Astrocyte of the cerebellum (primary cell): Measurements from ENCODE around the gene PPP6R2.

Experiments
- DNase-seq: peaks from one replicate; pipeline ENCODE4 v3.0.0-alpha.2; 2011; ENCODE audit warnings: low read depth
- H3K4me3 ChIP-seq: 2 replicates; pipeline ENCODE4 v1.5.1; 2011; ENCODE audit warnings: mild to moderate bottlenecking, low read depth, low read length, moderate library complexity
- in situ Hi-C: cut with HindIII; loops from 2 replicates; pipeline ENCODE4 v1.10.0; 2017; ENCODE audit warnings: low sequenced_read_pairs
- TF ChIP-seq, protein P1 (sequence below): IDR thresholded peaks from 2 replicates; pipeline ENCODE4 v1.5.1; 2012; ENCODE audit warnings: low read length, low read depth, moderate library complexity, mild to moderate bottlenecking; ENCODE audit errors: missing control alignments

PPP6R2 gene

DNA sequence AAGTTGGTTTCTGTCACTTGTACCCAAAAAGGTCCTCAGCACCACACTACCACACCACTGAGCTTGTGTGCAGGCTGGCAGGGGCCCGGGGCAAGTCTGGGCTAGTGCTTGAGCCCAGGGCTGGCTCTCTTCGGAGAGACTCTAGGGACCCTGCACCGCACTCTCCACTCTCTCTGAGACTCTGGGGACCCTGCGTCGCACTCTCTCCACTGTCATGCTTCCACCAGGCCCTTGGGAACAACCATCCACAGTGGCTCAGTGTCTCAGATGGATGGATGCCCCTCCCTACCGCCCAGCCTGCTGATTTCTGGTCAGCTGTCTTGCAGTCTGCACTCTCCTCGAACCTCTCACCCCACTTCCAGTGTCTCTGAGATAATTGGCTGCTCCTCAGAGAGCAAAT, 133.7 kb downstream of the PPP6R2 start:
- no peak for DNase-seq

DNA sequence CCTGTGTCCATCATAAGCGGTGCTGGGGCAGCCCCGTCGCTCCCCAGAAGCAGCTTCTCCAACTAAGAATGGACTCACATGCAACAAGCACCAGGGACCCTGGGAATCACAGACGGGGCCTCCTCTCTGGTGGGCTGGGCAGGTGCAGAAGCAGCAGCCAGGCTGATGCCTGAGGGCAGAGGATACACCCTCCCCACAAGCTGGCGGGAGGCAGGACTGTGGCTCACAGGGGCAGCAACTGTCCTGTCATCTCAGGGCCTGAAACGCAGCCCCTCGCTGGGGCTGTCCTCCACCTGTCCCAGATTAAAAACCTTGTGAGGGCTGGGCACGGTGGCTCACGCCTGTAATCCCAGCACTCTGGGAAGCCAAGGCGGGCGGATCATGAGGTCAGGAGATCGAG, 134.8 kb downstream of the PPP6R2 start:
- in situ Hi-C loops, result no loop called here
- no peak for DNase-seq
- no peak overlapping the region for H3K4me3 ChIP-seq
- TF ChIP-seq, protein P1, sequence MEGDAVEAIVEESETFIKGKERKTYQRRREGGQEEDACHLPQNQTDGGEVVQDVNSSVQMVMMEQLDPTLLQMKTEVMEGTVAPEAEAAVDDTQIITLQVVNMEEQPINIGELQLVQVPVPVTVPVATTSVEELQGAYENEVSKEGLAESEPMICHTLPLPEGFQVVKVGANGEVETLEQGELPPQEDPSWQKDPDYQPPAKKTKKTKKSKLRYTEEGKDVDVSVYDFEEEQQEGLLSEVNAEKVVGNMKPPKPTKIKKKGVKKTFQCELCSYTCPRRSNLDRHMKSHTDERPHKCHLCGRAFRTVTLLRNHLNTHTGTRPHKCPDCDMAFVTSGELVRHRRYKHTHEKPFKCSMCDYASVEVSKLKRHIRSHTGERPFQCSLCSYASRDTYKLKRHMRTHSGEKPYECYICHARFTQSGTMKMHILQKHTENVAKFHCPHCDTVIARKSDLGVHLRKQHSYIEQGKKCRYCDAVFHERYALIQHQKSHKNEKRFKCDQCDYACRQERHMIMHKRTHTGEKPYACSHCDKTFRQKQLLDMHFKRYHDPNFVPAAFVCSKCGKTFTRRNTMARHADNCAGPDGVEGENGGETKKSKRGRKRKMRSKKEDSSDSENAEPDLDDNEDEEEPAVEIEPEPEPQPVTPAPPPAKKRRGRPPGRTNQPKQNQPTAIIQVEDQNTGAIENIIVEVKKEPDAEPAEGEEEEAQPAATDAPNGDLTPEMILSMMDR, result no peak

More for the DNA sequence above, 133.7 kb downstream of the PPP6R2 start:
- no peak overlapping the region for H3K4me3 ChIP-seq
- in situ Hi-C loops, result no loop called here
- TF ChIP-seq, protein P1, result no peak

DNA sequence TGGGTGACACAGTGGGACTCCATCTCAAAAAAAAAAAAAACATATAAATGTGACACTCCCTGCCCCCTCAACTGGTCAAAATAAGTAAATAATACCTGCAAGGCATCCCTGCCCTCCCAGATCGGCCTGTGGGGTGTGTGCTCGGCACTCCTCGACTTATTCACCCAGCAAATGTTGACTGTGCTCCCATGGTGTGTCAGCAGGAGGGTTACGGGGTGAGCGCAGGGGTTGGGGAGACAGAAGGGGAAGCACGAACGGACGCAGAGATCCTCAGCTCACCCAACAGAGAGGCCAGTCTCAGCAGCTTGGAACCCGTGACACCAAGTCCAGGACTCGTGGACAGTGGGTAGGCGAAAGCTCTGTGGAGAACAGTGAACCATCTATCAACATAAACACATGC, 136.6 kb downstream of the PPP6R2 start:
- no peak overlapping the region for H3K4me3 ChIP-seq
- DNase-seq, result no peak
- TF ChIP-seq, protein P1, result no peak
- in situ Hi-C loops, result loop anchor here (10.0 kb wide), 1 partner anchor 125 kb away; no protein-coding TSS in a partner anchor

DNA sequence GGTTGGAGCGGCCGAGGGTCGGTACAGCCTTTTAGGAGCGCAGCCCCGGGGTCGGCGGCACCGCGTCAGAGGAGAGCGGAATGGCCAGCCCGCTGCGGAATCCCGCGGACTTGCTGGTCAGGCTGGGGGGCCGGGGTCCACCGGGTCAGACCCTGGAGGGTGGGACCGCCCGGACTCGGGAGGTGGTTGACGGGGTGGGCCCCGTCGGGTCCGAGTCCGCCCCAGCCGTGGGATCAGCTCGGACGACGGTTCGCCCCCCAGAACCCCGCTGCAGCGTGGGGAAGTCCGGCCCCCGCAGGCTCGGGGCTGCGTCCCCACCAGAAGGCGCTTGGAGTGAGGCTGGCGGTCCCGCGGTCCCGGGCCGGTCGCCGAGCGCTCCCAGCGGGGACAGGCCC, 137.9 kb downstream of the PPP6R2 start:
- in situ Hi-C loops, result loop anchor here (10.0 kb wide), 1 partner anchor 126 kb away; no protein-coding TSS in a partner anchor
- peak overlapping the region; percentile 34 for H3K4me3 ChIP-seq
- TF ChIP-seq, protein P1, result no peak
- DNase-seq, result no peak

GRCh38 chr22:50481440-50482106, 138.4 kb downstream of the PPP6R2 start, which contains the start of gene ADM2:
Gene ADM2, plus strand, starts transcription at chr22:50481543. Its CDS starts 305 bp downstream, at chr22:50481848.
- TF ChIP-seq, protein P1, result no peak
- DNase-seq, result no peak
- in situ Hi-C loops, result loop anchor here (10.0 kb wide), 1 partner anchor 127 kb away; no protein-coding TSS in a partner anchor
- peak within 1 kb of the TSS; percentile 34 for H3K4me3 ChIP-seq

DNA sequence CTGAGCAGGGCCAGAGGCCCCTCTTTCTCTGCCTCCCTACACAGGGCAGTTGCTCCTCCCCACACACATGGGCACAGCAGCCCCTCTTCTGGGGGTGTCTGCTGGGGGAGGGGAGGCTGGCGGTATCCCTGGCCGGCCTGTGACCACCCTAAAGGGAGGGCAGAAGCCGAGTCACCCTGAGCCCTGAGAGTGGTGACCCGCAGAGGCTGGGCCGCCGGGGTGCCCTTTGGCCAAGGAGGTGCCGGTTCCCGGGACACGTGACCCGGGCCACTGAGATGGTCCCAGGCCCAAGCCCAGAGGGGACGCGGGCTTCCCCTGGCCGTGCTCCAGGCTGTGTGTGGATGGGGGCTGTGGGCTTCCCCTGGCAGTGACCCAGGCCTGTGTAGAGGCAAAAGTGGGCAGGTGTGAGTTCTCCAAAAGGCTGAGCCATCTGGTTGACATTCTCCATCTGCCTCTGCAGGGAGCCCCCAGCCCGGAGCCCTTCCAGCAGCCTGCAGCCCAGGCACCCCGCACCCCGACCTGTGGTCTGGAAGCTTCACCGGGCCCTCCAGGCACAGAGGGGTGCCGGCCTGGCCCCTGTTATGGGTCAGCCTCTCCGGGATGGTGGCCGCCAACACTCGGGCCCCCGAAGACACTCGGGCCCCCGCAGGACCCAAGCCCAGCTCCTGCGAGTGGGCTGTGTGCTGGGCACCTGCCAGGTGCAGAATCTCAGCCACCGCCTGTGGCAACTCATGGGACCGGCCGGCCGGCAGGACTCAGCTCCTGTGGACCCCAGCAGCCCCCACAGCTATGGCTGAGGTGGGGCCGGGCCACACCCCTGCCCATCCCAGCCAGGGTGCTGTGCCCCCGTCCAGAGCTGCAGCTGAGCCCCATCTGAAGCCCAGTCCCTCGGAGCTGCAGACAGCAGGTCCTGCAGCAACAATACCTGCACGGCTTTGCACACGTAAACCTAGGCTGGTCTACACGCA, 139.3 kb downstream of the PPP6R2 start:
- TF ChIP-seq, protein P1, result no peak
- DNase-seq, result no peak
- in situ Hi-C loops, result loop anchor here (10.0 kb wide), 1 partner anchor 128 kb away; no protein-coding TSS in a partner anchor
- peak overlapping the region; percentile 34 for H3K4me3 ChIP-seq
